RWPE2 (cell line): ENCODE measurements around the gene GLB1L2.

Source experiments
- ATAC-seq: fragments of 200-7000 bp; cut with Tn5 transposase; 3 replicates; pipeline ENCODE4 v1.9.1; 2021; ENCODE audit warnings: low read depth
- DNase-seq: peaks from one replicate; pipeline ENCODE4 v3.0.0-alpha.2; 2020; ENCODE audit warnings: low spot score
- H3K27ac ChIP-seq: fragments of 450-650 bp; 2 replicates; pipeline ENCODE4 v1.5.1; 2017; ENCODE audit warnings: mild to moderate bottlenecking; ENCODE audit not compliant: poor library complexity, severe bottlenecking
- H3K27me3 ChIP-seq: fragments of 250-450 bp; sonication (Bioruptor Pico); 2 replicates; pipeline ENCODE4 v1.5.1; 2021; ENCODE audit warnings: mild to moderate bottlenecking, moderate library complexity; ENCODE audit not compliant: insufficient read depth, poor library complexity, severe bottlenecking
- H3K36me3 ChIP-seq: fragments of 250-450 bp; sonication (Bioruptor Pico); 2 replicates; pipeline ENCODE4 v1.5.1; 2020; ENCODE audit warnings: low read depth, mild to moderate bottlenecking, moderate library complexity
- H3K4me1 ChIP-seq: fragments of 250-450 bp; sonication (Bioruptor Pico); 2 replicates; pipeline ENCODE4 v1.5.1; 2021; ENCODE audit warnings: mild to moderate bottlenecking, moderate library complexity; ENCODE audit not compliant: insufficient read depth, poor library complexity, severe bottlenecking
- H3K4me3 ChIP-seq: fragments of 250-450 bp; sonication (Bioruptor Pico); 2 replicates; pipeline ENCODE4 v1.5.1; 2021; ENCODE audit warnings: mild to moderate bottlenecking, moderate library complexity; ENCODE audit not compliant: severe bottlenecking
- H3K9me3 ChIP-seq: fragments of 250-450 bp; sonication (Bioruptor Pico); 2 replicates; pipeline ENCODE4 v1.5.1; 2021; ENCODE audit warnings: mild to moderate bottlenecking, moderate library complexity; ENCODE audit not compliant: severe bottlenecking
- TF ChIP-seq, protein P1 (sequence below): fragments of 450-650 bp; IDR thresholded peaks from one replicate; pipeline ENCODE4 v1.5.1; 2017; ENCODE audit warnings: mild to moderate bottlenecking, moderate library complexity; ENCODE audit not compliant: poor library complexity, severe bottlenecking

Gene GLB1L2

DNA sequence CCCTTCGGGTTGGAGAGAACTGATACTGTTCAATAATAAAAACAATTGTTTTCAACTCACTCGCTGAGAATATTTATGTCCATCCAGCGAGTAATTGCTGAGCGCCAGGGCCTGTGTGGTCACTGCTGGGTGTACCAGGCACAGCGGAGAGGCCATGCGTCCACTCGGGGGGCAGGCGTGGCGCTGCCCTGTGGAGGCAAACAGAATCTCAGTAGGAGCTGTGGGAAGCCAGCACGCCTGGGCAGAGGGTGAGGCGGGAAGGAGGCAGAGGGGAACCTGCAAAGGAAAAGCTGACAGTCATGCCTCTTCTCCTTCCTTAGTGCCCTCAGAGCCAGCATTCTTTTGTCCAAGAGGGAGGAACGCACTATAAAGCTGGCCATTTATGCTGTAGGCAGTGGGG is 44.2 kb upstream of the GLB1L2 start:
- Histone ChIP-seq H3K4me3 (no peak overlapping the region), H3K4me1 (no peaks in the 10 kb centered on the region), H3K36me3 (no peaks in the 10 kb centered on the region), H3K27me3 (no peaks in the 10 kb centered on the region), H3K9me3 (no peaks in the 10 kb centered on the region), H3K27ac (no peak overlapping the region)
- ATAC-seq: no peak
- DNase-seq: no peak
- TF ChIP-seq, protein P1, sequence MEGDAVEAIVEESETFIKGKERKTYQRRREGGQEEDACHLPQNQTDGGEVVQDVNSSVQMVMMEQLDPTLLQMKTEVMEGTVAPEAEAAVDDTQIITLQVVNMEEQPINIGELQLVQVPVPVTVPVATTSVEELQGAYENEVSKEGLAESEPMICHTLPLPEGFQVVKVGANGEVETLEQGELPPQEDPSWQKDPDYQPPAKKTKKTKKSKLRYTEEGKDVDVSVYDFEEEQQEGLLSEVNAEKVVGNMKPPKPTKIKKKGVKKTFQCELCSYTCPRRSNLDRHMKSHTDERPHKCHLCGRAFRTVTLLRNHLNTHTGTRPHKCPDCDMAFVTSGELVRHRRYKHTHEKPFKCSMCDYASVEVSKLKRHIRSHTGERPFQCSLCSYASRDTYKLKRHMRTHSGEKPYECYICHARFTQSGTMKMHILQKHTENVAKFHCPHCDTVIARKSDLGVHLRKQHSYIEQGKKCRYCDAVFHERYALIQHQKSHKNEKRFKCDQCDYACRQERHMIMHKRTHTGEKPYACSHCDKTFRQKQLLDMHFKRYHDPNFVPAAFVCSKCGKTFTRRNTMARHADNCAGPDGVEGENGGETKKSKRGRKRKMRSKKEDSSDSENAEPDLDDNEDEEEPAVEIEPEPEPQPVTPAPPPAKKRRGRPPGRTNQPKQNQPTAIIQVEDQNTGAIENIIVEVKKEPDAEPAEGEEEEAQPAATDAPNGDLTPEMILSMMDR: no peak

- Histone ChIP-seq H3K4me3 (no peak overlapping the region), H3K4me1 (no peaks in the 10 kb centered on the region), H3K9me3 (no peaks in the 10 kb centered on the region), H3K27me3 (no peaks in the 10 kb centered on the region), H3K27ac (no peak overlapping the region), H3K36me3 (no peaks in the 10 kb centered on the region)
- DNase-seq: no peak
- no peak for ATAC-seq
- TF ChIP-seq, protein P1: no peak
Measured at GRCh38 chr11:134288486-134288885, 43.3 kb upstream of the GLB1L2 start.

DNA sequence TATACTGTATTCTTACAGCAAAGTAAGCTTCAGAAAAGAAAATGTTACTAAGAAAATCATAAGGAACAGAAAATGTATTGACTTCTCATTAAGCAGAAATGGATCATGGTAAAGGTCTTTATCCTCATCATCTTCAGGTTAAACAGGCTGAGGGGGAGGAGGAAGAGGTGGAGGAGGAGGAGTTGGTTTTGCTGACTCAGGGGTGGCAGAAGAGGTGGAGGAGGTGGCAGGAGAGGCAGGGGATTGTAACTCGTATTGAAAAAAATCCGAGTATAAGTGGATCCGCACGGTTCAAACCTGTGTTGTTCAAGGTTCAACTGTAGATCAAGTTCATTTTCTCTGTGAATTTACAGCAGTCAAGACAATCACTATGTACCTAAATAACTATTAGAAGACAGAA is 42.6 kb upstream of the GLB1L2 start:
- no peaks in the 10 kb centered on the region for H3K27me3 ChIP-seq
- DNase-seq: no peak
- no peaks in the 10 kb centered on the region for H3K4me1 ChIP-seq
- TF ChIP-seq, protein P1: no peak
- H3K9me3 ChIP-seq: no peaks in the 10 kb centered on the region
- no peak for ATAC-seq
- no peak overlapping the region for H3K4me3 ChIP-seq
- H3K36me3 ChIP-seq: no peaks in the 10 kb centered on the region
- no peak overlapping the region for H3K27ac ChIP-seq

GRCh38 chr11:134289789-134290188 is 42.0 kb upstream of the GLB1L2 start:
- no peaks in the 10 kb centered on the region for H3K36me3 ChIP-seq
- H3K9me3 ChIP-seq: no peaks in the 10 kb centered on the region
- H3K4me1 ChIP-seq: no peaks in the 10 kb centered on the region
- H3K27me3 ChIP-seq: no peaks in the 10 kb centered on the region
- TF ChIP-seq, protein P1: no peak
- DNase-seq (no peak), ATAC-seq (no peak)
- no peak overlapping the region for H3K4me3 ChIP-seq
- no peak overlapping the region for H3K27ac ChIP-seq

- no peak overlapping the region for H3K27ac ChIP-seq
- no peak for ATAC-seq
- no peak for DNase-seq
Measured at GRCh38 chr11:134290646-134291045, 41.1 kb upstream of the GLB1L2 start.

More at GRCh38 chr11:134290646-134291045, 41.1 kb upstream of the GLB1L2 start:
- H3K36me3 ChIP-seq: no peaks in the 10 kb centered on the region
- no peaks in the 10 kb centered on the region for H3K27me3 ChIP-seq
- TF ChIP-seq, protein P1: no peak
- H3K9me3 ChIP-seq: no peaks in the 10 kb centered on the region
- no peaks in the 10 kb centered on the region for H3K4me1 ChIP-seq
- no peak overlapping the region for H3K4me3 ChIP-seq
